GM12801 (cell line): ENCODE measurements around the gene CSRNP2.

Experiments used
- CTCF ChIP-seq: IDR thresholded peaks from one replicate; pipeline ENCODE4 v1.5.1; 2011; ENCODE audit warnings: control low read depth; ENCODE audit not compliant: insufficient read length; ENCODE audit errors: extremely low read depth

Gene CSRNP2

GRCh38 chr12:51122844-51123243 is 39.4 kb upstream of the CSRNP2 start:
- TF ChIP-seq CTCF: no peak

- no peak for TF ChIP-seq CTCF
Measured at GRCh38 chr12:51118706-51119105, 35.3 kb upstream of the CSRNP2 start.

DNA sequence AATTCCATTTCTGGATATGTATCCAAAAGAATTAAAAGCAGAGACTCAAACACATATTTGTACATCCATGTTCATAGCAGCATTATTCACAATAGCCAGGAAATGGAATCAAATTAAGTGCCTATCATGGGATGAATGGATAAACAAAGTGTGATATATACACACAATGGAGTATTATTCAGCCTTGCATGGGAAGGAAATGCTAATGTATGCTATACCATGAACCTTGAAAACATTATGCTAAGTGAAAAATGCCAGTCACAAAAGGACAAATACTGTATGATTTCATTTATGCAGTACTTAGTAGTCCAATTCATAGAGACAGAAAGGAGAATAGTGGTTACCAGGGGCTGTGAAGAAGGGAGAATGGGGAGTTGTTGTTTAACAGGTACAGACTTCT is 32.1 kb upstream of the CSRNP2 start:
- TF ChIP-seq CTCF: no peak

DNA sequence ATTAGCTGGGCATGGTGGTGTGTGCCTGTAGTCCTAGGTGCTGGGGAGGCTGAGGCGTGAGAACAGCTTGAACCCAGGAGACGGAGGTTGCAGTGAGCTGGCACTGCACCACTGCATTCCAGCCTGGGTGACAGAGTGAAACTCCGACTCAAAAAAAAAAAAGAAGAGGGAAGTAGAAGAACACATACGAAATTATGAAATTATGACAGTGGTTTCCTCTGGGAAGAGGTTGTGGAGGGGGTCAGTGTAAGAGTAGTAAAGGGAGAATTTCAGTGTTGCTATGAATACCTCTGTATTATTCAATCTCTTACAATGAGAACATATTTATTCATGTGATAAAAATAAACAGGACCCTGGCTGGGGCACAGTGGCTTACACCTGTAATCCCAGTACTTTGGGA is 24.7 kb upstream of the CSRNP2 start:
- no peak for TF ChIP-seq CTCF

GRCh38 chr12:51103977-51104376 is 20.6 kb upstream of the CSRNP2 start:
- no peak for TF ChIP-seq CTCF

GRCh38 chr12:51098611-51099010 is 15.2 kb upstream of the CSRNP2 start:
- no peak for TF ChIP-seq CTCF

DNA sequence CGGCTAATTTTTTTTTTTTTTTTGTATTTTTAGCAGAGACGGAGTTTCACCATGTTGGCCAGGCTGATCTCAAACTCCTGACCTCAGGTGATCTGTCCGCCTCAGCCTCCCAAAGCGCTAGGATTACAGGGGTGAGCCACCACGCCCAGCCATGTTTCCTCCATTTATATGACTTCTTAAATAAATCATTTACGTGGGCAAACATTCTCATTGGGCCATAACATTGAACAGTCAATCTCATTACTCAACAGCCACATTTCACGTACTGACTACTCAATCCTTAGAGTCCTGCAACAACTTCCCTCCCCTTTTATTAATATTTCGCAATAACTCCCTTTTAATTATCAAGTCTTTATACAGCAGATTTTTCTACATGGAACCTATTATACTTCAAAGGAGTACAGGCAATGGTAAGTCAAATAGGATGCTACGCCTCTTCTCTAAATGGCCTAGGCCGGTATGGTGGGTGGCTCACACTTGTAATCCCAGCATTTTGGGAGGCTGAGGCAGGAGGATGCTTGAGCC is 7.4 kb upstream of the CSRNP2 start:
- no peak for TF ChIP-seq CTCF

GRCh38 chr12:51087818-51088217 is 4.4 kb upstream of the CSRNP2 start:
- no peak for TF ChIP-seq CTCF
